Peyer's patch (tissue), 4 donors: Measurements from ENCODE around the gene KNSTRN. TPM values are rescaled to one million over a fixed set of nuclear protein-coding genes. Genes with fewer than 3 reads are reported as not detected.

Experiments used
- DNase-seq, 3 donors: peaks; one replicate each; pipeline ENCODE4 v3.0.0-alpha.2; 2017 to 2019
- H3K27ac ChIP-seq, 4 donors: fragments of 200-600 bp; sonication (generic); one replicate each; pipeline ENCODE4 v1.5.1; 2016 to 2019
- H3K27me3 ChIP-seq, 2 donors: fragments of 200-600 bp; sonication (generic); one replicate each; pipeline ENCODE4 v1.5.1; 2019
- H3K36me3 ChIP-seq, 3 donors: fragments of 200-600 bp; sonication (generic); one replicate each; pipeline ENCODE4 v1.5.1; 2016 to 2019
- H3K4me1 ChIP-seq, 4 donors: fragments of 200-600 bp; sonication (generic); one replicate each; pipeline ENCODE4 v1.5.1; 2016 to 2019
- H3K4me3 ChIP-seq, 4 donors: fragments of 200-600 bp; sonication (generic); 1 replicate in 3 of 4; 2 replicates in 1 of 4; pipeline ENCODE4 v1.5.1; 2016 to 2019; ENCODE audit warnings: mild to moderate bottlenecking in 1 of 4
- H3K9me3 ChIP-seq, 4 donors: fragments of 200-600 bp; sonication (generic); one replicate each; pipeline ENCODE4 v1.5.1; 2016 to 2019; ENCODE audit warnings: mild to moderate bottlenecking in 1 of 4
- CTCF ChIP-seq, 6 experiments: fragments of 450-650 bp in 4 of 6; fragments of 200-600 bp in 2 of 6; sonication (generic) in 1 of 6; IDR thresholded peaks; one replicate each; pipeline ENCODE4 v1.5.1; 2017 to 2019; ENCODE audit warnings: antibody characterized with exemption in 6 of 6, mild to moderate bottlenecking in 3 of 6, moderate library complexity in 1 of 6
- POLR2A ChIP-seq, 2 donors: fragments of 450-650 bp; IDR thresholded peaks; one replicate each; pipeline ENCODE4 v1.5.1; 2017; ENCODE audit warnings: antibody characterized with exemption in 2 of 2, mild to moderate bottlenecking in 2 of 2, moderate library complexity in 2 of 2
- total RNA-seq, 4 donors: library from RNA; depleted of rRNA; stranded (reverse); fragments of >200 nt; gene quantifications; one replicate each; pipeline ENCODE4 v1.1.0, GENCODE V29; 2016

KNSTRN gene
- total RNA-seq, 4 donors from 2014 or later: 4.7 to 63.5 (median 6.5) TPM

- Histone ChIP-seq H3K36me3 (no peaks in the 10 kb centered on the region), H3K9me3 (no peaks in the 10 kb centered on the region), H3K4me1 (peaks cover 3 to 20% (median 15%) of the 10 kb centered on the region in 4 donors), H3K27ac (no peak overlapping the region), H3K27me3 (no peaks in the 10 kb centered on the region), H3K4me3 (no peak overlapping the region)
- TF ChIP-seq POLR2A (IDR thresholded peaks at IDR 0.05) (no peak), CTCF (IDR thresholded peaks at IDR 0.05) (no peak)
- DNase-seq: no peak
These were observed 17.5 kb upstream of the KNSTRN start for GRCh38 chr15:40365016-40365415.

- no peak for DNase-seq
- Histone ChIP-seq H3K27me3 (no peaks in the 10 kb centered on the region), H3K4me3 (no peak overlapping the region), H3K36me3 (no peaks in the 10 kb centered on the region), H3K4me1 (peaks cover 3 to 20% (median 15%) of the 10 kb centered on the region in 4 donors), H3K27ac (no peak overlapping the region), H3K9me3 (no peaks in the 10 kb centered on the region)
- TF ChIP-seq POLR2A (IDR thresholded peaks at IDR 0.05): no peak
- TF ChIP-seq CTCF (IDR thresholded peaks at IDR 0.05): no peak
These were observed 16.7 kb upstream of the KNSTRN start for GRCh38 chr15:40365624-40366456.

GRCh38 chr15:40366457-40367370 is 15.8 kb upstream of the KNSTRN start:
- peak in 1 of 3 donors; percentile 53 for DNase-seq
- peak overlapping the region in 3 of 4 donors; percentile 7 to 79 (median 64) for H3K27ac ChIP-seq
- no peaks in the 10 kb centered on the region for H3K27me3 ChIP-seq
- no peak for TF ChIP-seq CTCF (IDR thresholded peaks at IDR 0.05)
- TF ChIP-seq POLR2A (IDR thresholded peaks at IDR 0.05): no peak
- H3K36me3 ChIP-seq: no peaks in the 10 kb centered on the region
- no peaks in the 10 kb centered on the region for H3K9me3 ChIP-seq
- peak overlapping the region in 2 of 4 donors; percentile 38 to 52 for H3K4me3 ChIP-seq
- peaks cover 3 to 20% (median 15%) of the 10 kb centered on the region in 4 donors for H3K4me1 ChIP-seq

- H3K27ac ChIP-seq: peak overlapping the region; percentile 45 to 79 (median 56)
- no peaks in the 10 kb centered on the region for H3K27me3 ChIP-seq
- H3K4me3 ChIP-seq: peak overlapping the region in 3 of 4 donors; percentile 38 to 52 (median 41)
- H3K9me3 ChIP-seq: no peaks in the 10 kb centered on the region
- DNase-seq: no peak
- TF ChIP-seq CTCF (IDR thresholded peaks at IDR 0.05): no peak
- TF ChIP-seq POLR2A (IDR thresholded peaks at IDR 0.05): no peak
- peaks cover 3 to 20% (median 15%) of the 10 kb centered on the region in 4 donors for H3K4me1 ChIP-seq
- no peaks in the 10 kb centered on the region for H3K36me3 ChIP-seq
These were observed 15.2 kb upstream of the KNSTRN start for GRCh38 chr15:40367371-40367685.

- Histone ChIP-seq H3K27ac (peak overlapping the region; percentile 45 to 79 (median 56)), H3K4me1 (peaks cover 3 to 20% (median 15%) of the 10 kb centered on the region in 4 donors), H3K9me3 (no peaks in the 10 kb centered on the region), H3K36me3 (no peaks in the 10 kb centered on the region), H3K4me3 (peak overlapping the region; percentile 38 to 52 (median 44)), H3K27me3 (no peaks in the 10 kb centered on the region)
- peak; percentile 80 to 100 (median 95) for TF ChIP-seq CTCF (IDR thresholded peaks at IDR 0.05)
- peak; percentile 19 to 30 for TF ChIP-seq POLR2A (IDR thresholded peaks at IDR 0.05)
- DNase-seq: peak; percentile 83 to 94 (median 94)
These were observed 14.6 kb upstream of the KNSTRN start for GRCh38 chr15:40367686-40368611.
